K562 (cell line): Measurements from ENCODE around the gene ADPRH. TPM values are rescaled to one million over a fixed set of nuclear protein-coding genes. Genes with fewer than 3 reads are reported as not detected.

Experiments used
- ATAC-seq: fragments of 200-7000 bp; cut with Tn5 transposase; 3 replicates; pipeline ENCODE4 v1.9.1; 2020; ENCODE audit warnings: moderate library complexity
- BruUV-seq: library from RNA; stranded (reverse); fragments of 400-500 nt; replicated peaks from 2 replicates; lab custom pipeline; 2021; lab: Mats Ljungman, UMichigan
- CTCF ChIA-PET: fragments of 300-600 bp; formaldehyde crosslinking; extraction: SDS; loops from one replicate; lab custom pipeline; 2021; ENCODE audit warnings: low intra/inter-chr PET ratio; lab: Yijun Ruan, JAX
- POLR2A ChIA-PET: fragments of 300-600, 350-650 bp; sonication (Branson Sonifier 250); formaldehyde crosslinking; extraction: SDS; loops from one replicate; lab custom pipeline; 2021; ENCODE audit warnings: antibody characterized with exemption, inconsistent platforms; lab: Yijun Ruan, JAX
- DNase-seq, 4 experiments: peaks; one replicate each; pipeline versions ENCODE4 v3.0.0 to v3.0.0-alpha.2; 2011 to 2018; ENCODE audit warnings: low spot score in 3 of 4, mixed read lengths in 3 of 4; ENCODE audit errors: extremely low read depth in 1 of 4
- FAIRE-seq: peaks from 2 replicates; lab custom pipeline; 2011; peaks lifted over from hg19 to GRCh38; lab: Jason Lieb, UNC
- H2AFZ ChIP-seq: 2 replicates; pipeline ENCODE4 v1.6.0; 2011; ENCODE audit warnings: low read depth, low read length, control low read depth, inconsistent platforms
- H3K27ac ChIP-seq: fragments of 200-600 bp; 3 replicates; pipeline ENCODE4 v1.8.0; 2011; ENCODE audit warnings: low read depth, mild to moderate bottlenecking, control low read depth, inconsistent platforms, low read length, moderate library complexity, mixed read lengths; ENCODE audit errors: extremely low read depth
- H3K27me3 ChIP-seq, 2 experiments: fragments of 300-600 bp in 1 of 2; 2 replicates in 1 of 2; 3 replicates in 1 of 2; pipeline versions ENCODE4 v1.6.0 to v1.8.0; 2011; ENCODE audit warnings: inconsistent platforms in 2 of 2, low read length in 2 of 2, mild to moderate bottlenecking in 1 of 2, mixed read lengths in 1 of 2, moderate library complexity in 1 of 2; ENCODE audit not compliant: control insufficient read depth in 2 of 2, insufficient read depth in 2 of 2
- H3K36me3 ChIP-seq: fragments of 300-600 bp; 3 replicates; pipeline ENCODE4 v1.8.0; 2011; ENCODE audit warnings: mild to moderate bottlenecking, low read length, inconsistent platforms; ENCODE audit not compliant: control insufficient read depth, insufficient read depth
- H3K4me1 ChIP-seq, 2 experiments: fragments of 200-600 bp in 1 of 2; replicated peaks in 1 of 2; 2 replicates in 1 of 2; 3 replicates in 1 of 2; pipeline versions ENCODE4 v1.5.1 to v1.8.0; 2011; ENCODE audit warnings: inconsistent platforms in 2 of 2, low read length in 2 of 2, mild to moderate bottlenecking in 1 of 2, mixed read lengths in 1 of 2, moderate library complexity in 1 of 2; ENCODE audit not compliant: control insufficient read depth in 2 of 2, insufficient read depth in 2 of 2
- H3K4me2 ChIP-seq: 2 replicates; pipeline ENCODE4 v1.6.1; 2011; ENCODE audit warnings: low read length, control low read depth, inconsistent platforms, mixed read lengths; ENCODE audit not compliant: insufficient read depth
- H3K4me3 ChIP-seq: fragments of 200-600 bp; sonication (generic), shearing (Covaris generic); 2 replicates; pipeline ENCODE4 v1.5.1; 2016; ENCODE audit warnings: control low read depth, inconsistent platforms
- H3K79me2 ChIP-seq: fragments of 200-600 bp; 3 replicates; pipeline ENCODE4 v1.8.0; 2011; ENCODE audit warnings: low read length, inconsistent platforms; ENCODE audit not compliant: control insufficient read depth, insufficient read depth
- H3K9ac ChIP-seq, 2 experiments: 2 replicates each; pipeline versions ENCODE4 v1.6.0 to v1.6.1; 2011; ENCODE audit warnings: low read depth in 2 of 2, low read length in 2 of 2, control low read depth in 1 of 2, inconsistent platforms in 1 of 2, mild to moderate bottlenecking in 1 of 2, mixed read lengths in 1 of 2; ENCODE audit not compliant: insufficient read depth in 1 of 2
- H3K9me1 ChIP-seq: one replicate; pipeline ENCODE4 v1.6.0; 2011; ENCODE audit warnings: inconsistent platforms, mild to moderate bottlenecking, low read length, moderate library complexity; ENCODE audit not compliant: control insufficient read depth, insufficient read depth
- H3K9me3 ChIP-seq: replicated peaks from 2 replicates; pipeline ENCODE4 v1.5.1; 2011; ENCODE audit warnings: low read depth, low read length, inconsistent platforms; ENCODE audit not compliant: control insufficient read depth, insufficient read depth
- H4K20me1 ChIP-seq: replicated peaks from 2 replicates; pipeline ENCODE4 v1.6.1; 2011; ENCODE audit warnings: low read length, inconsistent platforms, mixed read lengths; ENCODE audit not compliant: control insufficient read depth, insufficient read depth
- BRD9 ChIP-seq: fragments of 450-650 bp; IDR thresholded peaks from 2 replicates; pipeline ENCODE4 v1.6.1; 2018; ENCODE audit warnings: low read depth; ENCODE audit not compliant: partially characterized antibody
- CBX2 ChIP-seq: fragments of 200-600 bp; sonication (generic); IDR thresholded peaks from one replicate; pipeline ENCODE4 v1.6.1; 2012; ENCODE audit warnings: mild to moderate bottlenecking, low read length, inconsistent platforms; ENCODE audit not compliant: insufficient read depth, poor library complexity, severe bottlenecking
- CREBBP ChIP-seq: IDR thresholded peaks from one replicate; pipeline ENCODE4 v1.6.1; 2012; ENCODE audit warnings: low read depth, mild to moderate bottlenecking, control low read depth, inconsistent platforms, low read length
- E2F3 ChIP-seq: fragments of 250-450 bp; sonication (Bioruptor Pico); IDR thresholded peaks from 2 replicates; pipeline ENCODE4 v1.4.0; 2020; ENCODE audit warnings: mild to moderate bottlenecking
- GABPB2 ChIP-seq: fragments of 250-450 bp; sonication (Bioruptor Pico); conservative IDR thresholded peaks from 2 replicates; pipeline ENCODE4 v1.5.1; 2021; ENCODE audit warnings: mild to moderate bottlenecking
- POLR2G ChIP-seq: fragments of 200-400 bp; formaldehyde crosslinking; IDR thresholded peaks from 2 replicates; pipeline ENCODE4 v1.6.1; 2017; ENCODE audit warnings: low read depth, mild to moderate bottlenecking, antibody characterized with exemption, low read length, moderate library complexity
- PPARD ChIP-seq: fragments of 250-450 bp; sonication (Bioruptor Pico); IDR thresholded peaks from 2 replicates; pipeline ENCODE4 v1.8.0; 2022; ENCODE audit warnings: inconsistent platforms, mild to moderate bottlenecking, moderate library complexity
- SIRT6 ChIP-seq: IDR thresholded peaks from one replicate; pipeline ENCODE4 v1.6.1; 2012; ENCODE audit warnings: low read depth, mild to moderate bottlenecking, control low read depth, inconsistent platforms, low read length, moderate library complexity
- SMARCA5 ChIP-seq: fragments of 450-650 bp; IDR thresholded peaks from 2 replicates; pipeline ENCODE4 v1.6.1; 2016
- WGBS: fragments of 100-300 bp; shearing (Covaris generic); methylation state at CpG from one replicate; pipeline ENCODE4 v1.1.6; 2016; ENCODE audit warnings: low coverage, mixed read lengths; ENCODE audit not compliant: insufficient coverage; ENCODE audit errors: missing lambda C conversion rate; 5-methylcytosine and 5-hydroxymethylcytosine counted together
- in situ Hi-C: fragments of 300-500 bp; cut with MboI; formaldehyde crosslinking; loops from 4 replicates; pipeline ENCODE4 v1.15.0; 2018; ENCODE audit warnings: inconsistent platforms, mixed read lengths
- intact Hi-C: fragments of 100-400 bp; cut with micrococcal nuclease; formaldehyde crosslinking; loops from 2 replicates; pipeline ENCODE4 v1.14.2; 2022
- polyA plus RNA-seq, 8 experiments: library from polyadenylated mRNA; depleted of rRNA in 4 of 8; stranded (reverse) in 5 of 8; unstranded in 3 of 8; fragments of >200 nt; fragmentation: Nextera tagmentation in 2 of 8; fragmentation: Illumina TruSeq in 1 of 8; extraction: Ambion mirVana in 2 of 8; extraction: Trizol in 1 of 8; gene quantifications; 2 replicates each; pipeline versions ENCODE4 v1.2.1 to v1.2.3, GENCODE V29; 2011 to 2014; ENCODE audit warnings: inconsistent platforms in 1 of 8, missing spikeins in 1 of 8
- total RNA-seq, 7 experiments: library from RNA; depleted of rRNA in 6 of 7; stranded (reverse); fragments of >200 nt in 6 of 7; fragmentation: Illumina TruSeq in 2 of 7; extraction: Trizol in 2 of 7; gene quantifications; 2 replicates each; pipeline versions ENCODE4 v1.2.1 to v1.2.3, GENCODE V29; 2011 to 2021; ENCODE audit warnings: low replicate concordance in 1 of 7
- TF ChIP-seq, protein P1 (sequence below): fragments of 250-450 bp; sonication (Bioruptor Pico); IDR thresholded peaks from 2 replicates; pipeline ENCODE4 v1.8.0; 2022; ENCODE audit warnings: moderate library complexity, mild to moderate bottlenecking, inconsistent platforms

ADPRH gene
- total and polyA plus RNA-seq, 9 of the 15 experiments (the other 6 are each of a cell fraction or from before 2014, with no cell fraction given): 0.01 to 1.4 (median 0.65) TPM

DNA sequence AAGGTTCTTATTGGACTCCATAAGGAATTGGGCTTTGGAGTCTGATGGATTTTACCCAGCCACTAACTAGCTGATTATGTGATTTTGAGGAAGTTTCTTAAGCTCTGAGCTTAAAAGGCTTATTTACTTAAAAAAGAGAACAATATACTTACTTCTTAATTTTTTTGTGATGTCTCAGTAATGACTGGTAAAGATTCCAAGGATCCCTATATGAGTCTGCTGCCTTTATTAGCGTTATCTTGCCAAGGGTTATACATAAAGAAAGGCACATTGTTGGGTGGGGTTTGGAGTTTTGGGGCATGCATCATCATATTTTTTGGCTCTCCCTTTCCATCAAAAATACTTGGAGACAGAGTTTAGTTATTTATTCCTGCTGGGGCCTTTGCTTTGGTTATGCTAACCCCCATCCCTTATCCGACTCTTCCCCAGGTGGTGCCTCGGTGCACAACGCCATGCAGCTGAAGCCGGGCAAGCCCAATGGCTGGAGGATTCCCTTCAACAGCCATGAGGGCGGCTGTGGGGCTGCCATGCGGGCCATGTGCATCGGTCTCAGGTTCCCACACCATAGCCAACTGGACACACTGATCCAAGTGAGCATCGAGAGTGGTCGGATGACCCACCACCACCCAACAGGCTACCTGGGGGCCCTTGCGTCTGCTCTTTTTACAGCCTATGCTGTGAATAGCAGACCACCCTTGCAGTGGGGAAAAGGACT lies 6.7 kb downstream of the ADPRH start:
- Histone ChIP-seq H4K20me1 (no peaks in the 10 kb centered on the region), H3K36me3 (no peaks in the 10 kb centered on the region), H3K9me1 (no peaks in the 10 kb centered on the region), H3K79me2 (no peaks in the 10 kb centered on the region), H3K4me1 (no peaks in the 10 kb centered on the region; a peak in 1 of 5 replicates), H3K4me2 (no peak overlapping the region), H3K27ac (no peak overlapping the region), H3K9ac (no peak overlapping the region), H3K9me3 (0 out of 2 replicates have a peak, but pooled peaks cover 2% of the 10 kb centered on the region), H3K4me3 (no peak overlapping the region), H3K27me3 (no peaks in the 10 kb centered on the region; a peak in 1 of 5 replicates), H2AFZ (no peak overlapping the region)
- POLR2A ChIA-PET: interaction anchor here (0.6 kb wide), 2 partner anchors 32 to 88 kb away, joined by 3 read pairs; no protein-coding TSS in a partner anchor
- CTCF ChIA-PET: no interaction called here
- in situ Hi-C loops (no loop called here), intact Hi-C loops (no loop called here)
- WGBS: 39% methylated on average over 6 of the region's 11 CpGs
- FAIRE-seq (no peak), ATAC-seq (no peak), DNase-seq (no peak)
- TF ChIP-seq POLR2G (no peak), BRD9 (no peak), PPARD (CRISPR knock-in tag) (no peak), CBX2 (no peak), E2F3 (CRISPR knock-in tag) (no peak), SIRT6 (no peak), SMARCA5 (no peak), CREBBP (no peak), GABPB2 (CRISPR knock-in tag) (no peak)
- TF ChIP-seq, protein P1, sequence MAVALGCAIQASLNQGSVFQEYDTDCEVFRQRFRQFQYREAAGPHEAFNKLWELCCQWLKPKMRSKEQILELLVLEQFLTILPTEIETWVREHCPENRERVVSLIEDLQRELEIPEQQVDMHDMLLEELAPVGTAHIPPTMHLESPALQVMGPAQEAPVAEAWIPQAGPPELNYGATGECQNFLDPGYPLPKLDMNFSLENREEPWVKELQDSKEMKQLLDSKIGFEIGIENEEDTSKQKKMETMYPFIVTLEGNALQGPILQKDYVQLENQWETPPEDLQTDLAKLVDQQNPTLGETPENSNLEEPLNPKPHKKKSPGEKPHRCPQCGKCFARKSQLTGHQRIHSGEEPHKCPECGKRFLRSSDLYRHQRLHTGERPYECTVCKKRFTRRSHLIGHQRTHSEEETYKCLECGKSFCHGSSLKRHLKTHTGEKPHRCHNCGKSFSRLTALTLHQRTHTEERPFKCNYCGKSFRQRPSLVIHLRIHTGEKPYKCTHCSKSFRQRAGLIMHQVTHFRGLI (CRISPR knock-in tag): no peak
- BruUV-seq: no TSS peak
